ENCODE results near the gene MDM4. TPM values are rescaled to one million over a fixed set of nuclear protein-coding genes. Genes with fewer than 3 reads are reported as not detected.

Gene MDM4
- total and polyA plus RNA-seq, 7 experiments from 2014 or later: 19.1 to 278 (median 232) TPM

GRCh38 chr1:204583909-204584632 lies 67.9 kb downstream of the MDM4 start:
- POLR2A ChIA-PET: no interaction called here
- H3K4me3 Mint-ChIP-seq: peak overlapping the region in 2 of 10 donors; percentile 12 to 25

DNA sequence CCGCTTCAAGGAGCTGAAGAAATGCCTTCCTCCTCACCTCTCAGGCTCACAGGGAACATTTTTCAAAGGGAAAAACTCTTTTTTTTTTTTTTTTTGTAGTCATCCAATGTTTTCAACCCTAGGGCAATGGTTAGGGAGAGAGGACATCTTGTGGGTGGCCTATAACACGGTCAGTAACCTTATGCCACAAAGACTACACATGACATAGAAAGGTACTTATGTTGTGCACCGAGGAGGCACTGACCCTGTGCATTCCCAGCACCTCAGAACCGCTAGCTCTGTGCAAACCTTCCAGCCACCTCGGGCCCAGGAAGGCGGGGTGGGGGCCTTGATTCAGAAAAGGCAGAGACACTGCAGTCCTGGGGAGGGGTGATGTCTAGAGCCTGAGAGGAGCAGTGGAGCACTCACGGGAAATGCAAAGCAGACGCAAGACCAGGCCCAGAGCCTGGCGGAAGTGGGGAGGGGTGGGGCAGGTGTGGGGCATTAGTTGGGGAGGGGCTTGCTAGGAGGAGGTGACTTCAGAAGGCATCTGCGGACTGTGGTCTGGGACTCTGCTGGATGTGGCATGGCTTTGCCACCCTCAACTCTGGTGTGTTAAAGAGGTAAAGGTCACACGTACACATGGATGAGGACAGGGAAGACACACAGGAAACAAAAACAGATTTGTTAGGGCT lies 68.6 kb downstream of the MDM4 start:
- POLR2A ChIA-PET: no interaction called here
- Histone ChIP-seq H3K9me3 (ENCODE audit: control insufficient read depth in 2 of 3, low read length in 3 of 3) (no peaks in the 10 kb centered on the region), H3K27me3 (ENCODE audit: control insufficient read depth in 2 of 2, insufficient read depth in 2 of 2, low read length in 2 of 2) (no peaks in the 10 kb centered on the region), H3K4me1 (ENCODE audit: control insufficient read depth in 2 of 2, insufficient read depth in 2 of 2, low read length in 2 of 2) (peaks cover 0 to 10% of the 10 kb centered on the region in 2 donors), H3K27ac (ENCODE audit: low read depth, low read length) (no peak overlapping the region), H3K4me3 (ENCODE audit: low read length) (no peak overlapping the region), H3K36me3 (ENCODE audit: control insufficient read depth in 2 of 3, insufficient read depth in 3 of 3, low read length in 3 of 3) (peaks cover 0 to 3% (median 3%) of the 10 kb centered on the region in 3 experiments)
- H3K4me3 Mint-ChIP-seq: peak overlapping the region in 9 of 10 donors; percentile 15 to 65 (median 56)
- intact Hi-C loops (cut with micrococcal nuclease): no loop called here
- H3K27me3 Mint-ChIP-seq: no peaks in the 10 kb centered on the region
- H3K9me3 Mint-ChIP-seq: peaks cover 0 to 1% (median 0%) of the 10 kb centered on the region in 11 donors
- H3K4me1 Mint-ChIP-seq: peaks cover 9 to 27% (median 20%) of the 10 kb centered on the region in 7 donors
- CTCF ChIA-PET: interaction anchor here (0.6 to 0.8 kb wide), 2 partner anchors 37 to 222 kb away, joined by 4 to 10 read pairs; no protein-coding TSS in a partner anchor
- peaks cover 5 to 39% (median 13%) of the 10 kb centered on the region in 5 donors for H3K36me3 Mint-ChIP-seq
- ATAC-seq (peak; percentile 73), DNase-seq (peak in 1 of 9 donors; percentile 16)
- H3K27ac Mint-ChIP-seq: peak overlapping the region in 8 of 9 donors; percentile 21 to 77 (median 42)

More at GRCh38 chr1:204583909-204584632, 67.9 kb downstream of the MDM4 start:
- Mint-ChIP-seq H3K27me3 (no peaks in the 10 kb centered on the region), H3K27ac (peak overlapping the region in 5 of 9 donors; percentile 39 to 59 (median 43)), H3K9me3 (peaks cover 0 to 1% (median 0%) of the 10 kb centered on the region in 11 donors), H3K4me1 (peaks cover 14 to 35% (median 28%) of the 10 kb centered on the region in 7 donors), H3K36me3 (peaks cover 6 to 36% (median 13%) of the 10 kb centered on the region in 5 donors)
- no peak for DNase-seq
- no peak for ATAC-seq
- Histone ChIP-seq H3K27ac (ENCODE audit: low read depth, low read length) (no peak overlapping the region), H3K36me3 (ENCODE audit: control insufficient read depth in 2 of 3, insufficient read depth in 3 of 3, low read length in 3 of 3) (peaks cover 0 to 3% (median 3%) of the 10 kb centered on the region in 3 experiments), H3K9me3 (ENCODE audit: control insufficient read depth in 2 of 3, low read length in 3 of 3) (no peaks in the 10 kb centered on the region), H3K27me3 (ENCODE audit: control insufficient read depth in 2 of 2, insufficient read depth in 2 of 2, low read length in 2 of 2) (no peaks in the 10 kb centered on the region), H3K4me1 (ENCODE audit: control insufficient read depth in 2 of 2, insufficient read depth in 2 of 2, low read length in 2 of 2) (peaks cover 5 to 17% of the 10 kb centered on the region in 2 donors), H3K4me3 (ENCODE audit: low read length) (no peak overlapping the region)
- intact Hi-C loops (cut with micrococcal nuclease): no loop called here
- CTCF ChIA-PET: interaction anchor here (0.6 to 0.8 kb wide), 2 partner anchors 38 to 223 kb away, joined by 4 to 10 read pairs; no protein-coding TSS in a partner anchor

- ChIA-PET POLR2A (interaction anchor here (1.3 kb wide), 1 partner anchor 72 kb away, joined by 3 read pairs; the partner anchor contains the start of gene MDM4), CTCF (no interaction called here)
- H3K27ac ChIP-seq (ENCODE audit: low read depth, low read length): no peak overlapping the region
- ATAC-seq (no peak), DNase-seq (no peak)
- H3K36me3 ChIP-seq (ENCODE audit: control insufficient read depth in 2 of 3, insufficient read depth in 3 of 3, low read length in 3 of 3): no peaks in the 10 kb centered on the region
- peaks cover 0 to 1% (median 0%) of the 10 kb centered on the region in 11 donors for H3K9me3 Mint-ChIP-seq
- no peaks in the 10 kb centered on the region for H3K4me1 ChIP-seq (ENCODE audit: control insufficient read depth in 2 of 2, insufficient read depth in 2 of 2, low read length in 2 of 2)
- H3K4me3 ChIP-seq (ENCODE audit: low read length): no peak overlapping the region
- intact Hi-C loops (cut with micrococcal nuclease): no loop called here
- H3K27me3 ChIP-seq (ENCODE audit: control insufficient read depth in 2 of 2, insufficient read depth in 2 of 2, low read length in 2 of 2): no peaks in the 10 kb centered on the region
- no peaks in the 10 kb centered on the region for H3K27me3 Mint-ChIP-seq
- H3K36me3 Mint-ChIP-seq: peaks cover 3 to 27% (median 10%) of the 10 kb centered on the region in 5 donors
- no peaks in the 10 kb centered on the region for H3K9me3 ChIP-seq (ENCODE audit: control insufficient read depth in 2 of 3, low read length in 3 of 3)
- H3K27ac Mint-ChIP-seq: no peak overlapping the region
- H3K4me1 Mint-ChIP-seq: peaks cover 0 to 12% (median 9%) of the 10 kb centered on the region in 7 donors
- peak overlapping the region in 1 of 10 donors; percentile 19 for H3K4me3 Mint-ChIP-seq
These were observed 71.4 kb downstream of the MDM4 start for GRCh38 chr1:204587621-204588020.

DNA sequence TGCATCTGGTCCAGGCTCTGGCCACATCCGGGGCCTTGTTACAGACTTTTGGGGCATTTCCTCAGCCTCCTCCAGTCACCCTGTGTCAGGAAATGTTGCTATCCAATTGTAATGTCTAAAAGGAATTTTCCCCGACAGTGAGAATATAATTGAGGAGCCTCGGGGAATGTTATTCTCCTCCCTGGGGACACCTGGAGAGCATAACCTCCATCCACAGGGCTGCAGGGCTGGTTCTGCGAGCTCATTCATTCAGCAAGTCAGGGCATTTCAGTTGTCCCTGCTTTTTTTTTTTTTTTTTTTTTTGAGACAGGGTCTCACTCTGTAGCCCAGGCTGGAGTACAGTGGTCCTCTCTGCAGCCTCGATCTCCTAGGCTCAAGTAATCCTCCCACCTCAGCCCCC lies 72.6 kb downstream of the MDM4 start:
- Histone ChIP-seq H3K36me3 (ENCODE audit: control insufficient read depth in 2 of 3, insufficient read depth in 3 of 3, low read length in 3 of 3) (no peaks in the 10 kb centered on the region), H3K27ac (ENCODE audit: low read depth, low read length) (no peak overlapping the region), H3K4me1 (ENCODE audit: control insufficient read depth in 2 of 2, insufficient read depth in 2 of 2, low read length in 2 of 2) (no peaks in the 10 kb centered on the region), H3K9me3 (ENCODE audit: control insufficient read depth in 2 of 3, low read length in 3 of 3) (no peaks in the 10 kb centered on the region), H3K4me3 (ENCODE audit: low read length) (no peak overlapping the region), H3K27me3 (ENCODE audit: control insufficient read depth in 2 of 2, insufficient read depth in 2 of 2, low read length in 2 of 2) (no peaks in the 10 kb centered on the region)
- CTCF ChIA-PET: no interaction called here
- Mint-ChIP-seq H3K27me3 (peaks cover 0 to 4% (median 0%) of the 10 kb centered on the region in 5 donors), H3K4me1 (peaks cover 0 to 12% (median 9%) of the 10 kb centered on the region in 7 donors), H3K27ac (no peak overlapping the region), H3K36me3 (peaks cover 3 to 17% (median 10%) of the 10 kb centered on the region in 5 donors), H3K9me3 (peaks cover 0 to 1% (median 0%) of the 10 kb centered on the region in 11 donors), H3K4me3 (no peak overlapping the region)
- intact Hi-C loops (cut with micrococcal nuclease): no loop called here
- ATAC-seq (no peak), DNase-seq (no peak)
- POLR2A ChIA-PET: interaction anchor here (1.3 kb wide), 1 partner anchor 73 kb away, joined by 3 read pairs; the partner anchor contains the start of gene MDM4

- H3K27ac ChIP-seq (ENCODE audit: low read depth, low read length): no peak overlapping the region
- H3K36me3 ChIP-seq (ENCODE audit: control insufficient read depth in 2 of 3, insufficient read depth in 3 of 3, low read length in 3 of 3): no peaks in the 10 kb centered on the region
- peaks cover 0 to 1% (median 0%) of the 10 kb centered on the region in 11 donors for H3K9me3 Mint-ChIP-seq
- intact Hi-C loops (cut with micrococcal nuclease): no loop called here
- peaks cover 3 to 17% (median 10%) of the 10 kb centered on the region in 5 donors for H3K36me3 Mint-ChIP-seq
- H3K4me3 ChIP-seq (ENCODE audit: low read length): no peak overlapping the region
- H3K27me3 ChIP-seq (ENCODE audit: control insufficient read depth in 2 of 2, insufficient read depth in 2 of 2, low read length in 2 of 2): no peaks in the 10 kb centered on the region
- H3K4me3 Mint-ChIP-seq: no peak overlapping the region
- H3K27ac Mint-ChIP-seq: no peak overlapping the region
- ChIA-PET CTCF (no interaction called here), POLR2A (no interaction called here)
- DNase-seq: no peak
- no peak for ATAC-seq
- peaks cover 0 to 12% (median 6%) of the 10 kb centered on the region in 7 donors for H3K4me1 Mint-ChIP-seq
- no peaks in the 10 kb centered on the region for H3K4me1 ChIP-seq (ENCODE audit: control insufficient read depth in 2 of 2, insufficient read depth in 2 of 2, low read length in 2 of 2)
- no peaks in the 10 kb centered on the region for H3K9me3 ChIP-seq (ENCODE audit: control insufficient read depth in 2 of 3, low read length in 3 of 3)
- H3K27me3 Mint-ChIP-seq: peaks cover 0 to 4% (median 0%) of the 10 kb centered on the region in 5 donors
These were observed 73.3 kb downstream of the MDM4 start for GRCh38 chr1:204589409-204590038.

DNA sequence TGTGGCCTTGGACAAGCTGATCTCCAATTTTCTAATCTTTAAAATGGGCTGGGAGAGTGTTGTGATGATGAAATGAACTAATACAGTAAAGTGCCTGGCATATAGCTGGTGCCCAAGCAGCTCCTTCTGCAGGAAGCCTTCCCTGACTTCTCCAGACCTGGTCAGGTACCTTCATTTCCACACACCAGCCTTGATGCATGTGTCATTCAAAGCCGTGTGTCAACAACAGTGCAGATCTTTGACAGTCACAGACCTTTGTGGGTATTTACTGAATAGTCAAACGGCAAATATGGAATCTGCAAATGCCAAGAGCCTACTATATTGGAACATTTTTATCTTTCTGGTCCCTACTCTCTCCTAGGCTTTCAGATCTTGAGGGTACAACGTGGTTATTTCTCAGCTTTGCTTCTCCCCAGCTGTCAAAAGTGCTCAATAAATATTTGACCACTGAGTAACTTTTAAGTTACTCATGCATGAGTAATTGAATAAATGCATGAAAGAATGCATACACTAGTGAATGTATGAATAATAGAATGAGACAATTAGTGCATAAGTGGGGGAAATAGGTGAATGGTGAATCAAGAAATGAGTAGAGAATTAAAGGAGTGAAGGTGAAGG lies 75.4 kb downstream of the MDM4 start:
- POLR2A ChIA-PET: no interaction called here
- Mint-ChIP-seq H3K4me3 (no peak overlapping the region), H3K4me1 (peaks cover 0 to 5% (median 0%) of the 10 kb centered on the region in 7 donors), H3K27me3 (peaks cover 0 to 4% (median 0%) of the 10 kb centered on the region in 5 donors), H3K36me3 (peaks cover 4 to 24% (median 14%) of the 10 kb centered on the region in 5 donors), H3K27ac (no peak overlapping the region), H3K9me3 (peaks cover 0 to 1% (median 0%) of the 10 kb centered on the region in 11 donors)
- intact Hi-C loops (cut with micrococcal nuclease): no loop called here
- H3K4me3 ChIP-seq (ENCODE audit: low read length): no peak overlapping the region
- H3K4me1 ChIP-seq (ENCODE audit: control insufficient read depth in 2 of 2, insufficient read depth in 2 of 2, low read length in 2 of 2): no peaks in the 10 kb centered on the region
- CTCF ChIA-PET: no interaction called here
- peaks cover 0 to 2% (median 0%) of the 10 kb centered on the region in 3 experiments for H3K36me3 ChIP-seq (ENCODE audit: control insufficient read depth in 2 of 3, insufficient read depth in 3 of 3, low read length in 3 of 3)
- no peak for ATAC-seq
- H3K27ac ChIP-seq (ENCODE audit: low read depth, low read length): no peak overlapping the region
- H3K27me3 ChIP-seq (ENCODE audit: control insufficient read depth in 2 of 2, insufficient read depth in 2 of 2, low read length in 2 of 2): no peaks in the 10 kb centered on the region
- no peaks in the 10 kb centered on the region for H3K9me3 ChIP-seq (ENCODE audit: control insufficient read depth in 2 of 3, low read length in 3 of 3)
- no peak for DNase-seq

All from naive thymus-derived CD4-positive, alpha-beta T cell (primary cell).